CD4-positive, alpha-beta T cell treated with Interleukin-12 subunit alpha and Interleukin-12 subunit beta, for 1 hour (primary cell): ENCODE measurements around the gene DCAF5.
"Not testable (repeated sequence)": the region's sequence is repeated elsewhere in the genome, so short reads cannot be mapped to it uniquely, and the experiment has no call there.

ENCODE experiments used
- DNase-seq: peaks from one replicate; pipeline ENCODE4 v3.0.0-alpha.2; 2020

DCAF5 gene

GRCh38 chr14:69065934-69066333 is 87.0 kb downstream of the DCAF5 start:
- not testable (repeated sequence) for DNase-seq

GRCh38 chr14:69064596-69064995 is 88.3 kb downstream of the DCAF5 start:
- DNase-seq = no peak

- no peak for DNase-seq
Measured at GRCh38 chr14:69059658-69060623, 93.0 kb downstream of the DCAF5 start.

GRCh38 chr14:69055999-69056788 is 96.7 kb downstream of the DCAF5 start:
- DNase-seq = peak; percentile 12

GRCh38 chr14:69055125-69055524 is 97.8 kb downstream of the DCAF5 start:
- no peak for DNase-seq

GRCh38 chr14:69054030-69054429 is 98.9 kb downstream of the DCAF5 start:
- no peak for DNase-seq

- no peak for DNase-seq
Measured at GRCh38 chr14:69052181-69052601, 100.7 kb downstream of the DCAF5 start.

GRCh38 chr14:69050240-69051184 is 102.4 kb downstream of the DCAF5 start:
- no peak for DNase-seq

- no peak for DNase-seq
Measured at GRCh38 chr14:69049675-69050074, 103.2 kb downstream of the DCAF5 start.

GRCh38 chr14:69048456-69048855 is 104.5 kb downstream of the DCAF5 start:
- DNase-seq = no peak

- DNase-seq = no peak
Measured at GRCh38 chr14:69047255-69047654, 105.7 kb downstream of the DCAF5 start.

- no peak for DNase-seq
Measured at GRCh38 chr14:69046476-69046860, 106.5 kb downstream of the DCAF5 start.

- no peak for DNase-seq
Measured at GRCh38 chr14:69045857-69046475, 107.0 kb downstream of the DCAF5 start.

GRCh38 chr14:69044965-69045555 is 107.9 kb downstream of the DCAF5 start:
- no peak for DNase-seq

GRCh38 chr14:69044296-69044695 is 108.6 kb downstream of the DCAF5 start:
- DNase-seq = no peak

- no peak for DNase-seq
Measured at GRCh38 chr14:69043596-69044260, 109.2 kb downstream of the DCAF5 start.

- DNase-seq = peak; percentile 4
Measured at GRCh38 chr14:69042787-69043444, 110.0 kb downstream of the DCAF5 start.

- DNase-seq = no peak
Measured at GRCh38 chr14:69042299-69042698, 110.6 kb downstream of the DCAF5 start.

GRCh38 chr14:69041783-69042182 is 111.1 kb downstream of the DCAF5 start:
- no peak for DNase-seq

GRCh38 chr14:69040353-69040752 is 112.6 kb downstream of the DCAF5 start:
- DNase-seq = no peak

GRCh38 chr14:69039288-69039628 is 113.7 kb downstream of the DCAF5 start:
- DNase-seq = no peak
